DLD1 (cell line): ENCODE results near the gene ABCC3.

Experiments
- in situ Hi-C: cut with HindIII; loops from 2 replicates; pipeline ENCODE4 v1.10.0; 2017; ENCODE audit warnings: low sequenced_read_pairs

The ABCC3 gene

GRCh38 chr17:50725769-50726655 lies 91.3 kb downstream of the ABCC3 start:
- in situ Hi-C loops, result no loop called here

- in situ Hi-C loops, result no loop called here
Measured at GRCh38 chr17:50728112-50728429, 93.4 kb downstream of the ABCC3 start.

GRCh38 chr17:50728881-50729765 lies 94.4 kb downstream of the ABCC3 start:
- in situ Hi-C loops, result no loop called here

GRCh38 chr17:50731575-50732460 lies 97.1 kb downstream of the ABCC3 start:
- in situ Hi-C loops, result no loop called here

GRCh38 chr17:50735287-50735686 lies 100.6 kb downstream of the ABCC3 start:
- in situ Hi-C loops, result no loop called here

DNA sequence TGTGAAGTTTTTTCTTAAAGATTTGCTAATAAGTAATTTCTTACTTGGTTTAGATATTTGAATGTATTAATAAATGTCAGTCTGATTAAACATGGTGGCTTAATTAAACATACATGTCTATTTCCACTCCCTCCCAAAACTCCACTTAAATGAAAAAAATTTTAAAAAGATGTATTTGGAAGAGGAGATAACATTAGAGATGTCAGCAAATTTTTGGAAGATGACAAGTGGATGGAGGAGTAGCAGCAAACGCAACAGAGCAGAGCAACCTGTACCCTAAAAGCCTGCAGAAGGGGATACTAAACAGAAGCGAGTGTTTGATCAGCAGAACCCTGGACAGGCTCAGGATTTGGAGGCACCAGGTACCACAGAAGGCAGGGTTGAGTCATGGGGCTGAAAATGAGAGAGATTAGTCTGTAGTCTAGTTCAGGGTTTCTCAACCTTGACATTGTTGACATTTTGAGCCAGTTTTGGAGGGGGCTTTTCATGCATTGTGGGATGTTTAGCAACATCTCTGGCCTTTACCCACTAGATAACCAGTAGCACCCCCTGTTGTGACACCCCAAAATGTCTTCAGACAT lies 102.5 kb downstream of the ABCC3 start:
- in situ Hi-C loops, result no loop called here

DNA sequence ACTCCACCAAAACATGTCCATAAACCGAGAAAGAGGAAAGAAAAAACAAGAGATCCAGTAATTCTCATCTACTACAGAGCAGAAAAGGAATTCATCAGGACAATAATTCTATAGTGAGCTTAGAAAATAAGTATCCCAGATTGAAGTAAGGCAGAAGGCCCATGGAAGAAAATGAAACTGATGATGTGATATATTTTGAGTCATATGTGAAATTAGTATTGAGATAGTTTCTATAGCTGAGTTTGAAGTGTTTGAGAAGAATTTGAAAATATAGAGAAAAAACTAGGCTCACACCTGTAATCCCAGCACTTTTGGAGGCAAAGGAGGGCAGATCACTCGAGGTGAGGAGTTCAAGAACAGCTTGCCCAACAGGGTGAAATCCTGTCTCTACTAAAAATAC lies 104.4 kb downstream of the ABCC3 start:
- in situ Hi-C loops, result no loop called here
